K562 treated with DMSO at 1 percent for 24 hours (cell line): Measurements from ENCODE around the gene NIPSNAP2. TPM values are rescaled to one million over a fixed set of nuclear protein-coding genes. Genes with fewer than 3 reads are reported as not detected.

ENCODE experiments used
- total RNA-seq: library from RNA; unstranded; fragments of 300-600 nt; gene quantifications from 2 replicates; pipeline ENCODE4 v1.2.3, GENCODE V29; 2022; ENCODE audit warnings: low read depth; ENCODE audit not compliant: insufficient read depth

Gene NIPSNAP2
- total RNA-seq = 32.6 and 37.6 TPM in 2 replicates

GRCh38 chr7:55964261-55965099 is at the start of gene NIPSNAP2:
Gene NIPSNAP2 (plus strand): TSS chr7:55964585. CDS start chr7:55964610, 25 bp downstream.

DNA sequence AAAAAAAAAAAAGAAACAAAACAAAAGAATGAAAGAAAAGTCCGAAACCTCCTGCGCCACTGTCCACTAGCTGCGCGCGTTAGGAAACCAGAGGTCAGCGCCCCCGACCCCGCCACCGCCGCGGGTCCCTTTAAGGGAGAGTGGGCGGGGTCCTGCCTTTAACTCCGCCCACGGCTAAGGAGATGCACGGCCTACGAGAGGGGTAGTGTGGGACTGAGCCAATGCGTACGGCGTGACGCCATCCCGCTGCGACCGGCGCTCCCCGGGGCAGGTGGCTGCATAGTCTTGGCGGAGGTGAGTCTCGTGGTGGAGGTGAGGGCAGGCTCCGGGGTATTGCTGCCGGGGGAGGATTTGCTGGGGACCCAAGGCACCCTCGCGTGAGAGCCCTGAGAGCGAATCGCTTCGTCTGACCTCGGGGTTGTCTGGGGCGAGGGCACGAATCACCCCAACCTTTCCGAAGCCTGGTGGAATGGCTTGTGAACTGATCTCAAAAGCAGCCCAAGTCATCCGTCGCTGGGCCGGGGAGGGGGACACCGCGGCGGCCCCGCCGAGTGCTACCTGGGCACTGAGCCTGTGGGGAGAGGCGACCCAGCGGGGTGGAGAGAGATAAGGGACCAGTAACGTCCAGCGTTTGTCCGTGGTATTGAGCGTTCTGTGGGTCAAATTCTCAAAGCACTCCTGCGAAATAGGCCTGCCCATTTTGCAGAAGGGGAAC is 12.6 kb upstream of the NIPSNAP2 start, which contains the start of gene MRPS17:
Gene MRPS17 (plus strand): TSS at position 241 of the 715 bp plus-strand sequence. CDS start 1,319 bp downstream, outside the sequence.

Other genes with a start within 250 kb of the NIPSNAP2 start
- gene SEPTIN14, start 101.8 kb upstream of the NIPSNAP2 start, total RNA-seq = 0.06 and 0.21 TPM in 2 replicates
- gene ZNF713, start 77.1 kb upstream of the NIPSNAP2 start, total RNA-seq = 1.0 and 1.7 TPM in 2 replicates
- gene MRPS17, start 12.7 kb upstream of the NIPSNAP2 start, total RNA-seq = 4.8 and 5.7 TPM in 2 replicates
- gene PSPH, start 86.9 kb downstream of the NIPSNAP2 start, total RNA-seq = 36.6 and 37.2 TPM in 2 replicates
- 113 and 131 TPM in 2 replicates for gene CCT6A, start 87.2 kb downstream of the NIPSNAP2 start, total RNA-seq
- gene SUMF2, start 99.7 kb downstream of the NIPSNAP2 start, total RNA-seq = 81.8 and 84.3 TPM in 2 replicates
- gene PHKG1, start 128.4 kb downstream of the NIPSNAP2 start, total RNA-seq = 1.7 and 2.3 TPM in 2 replicates
- 890 and 981 TPM in 2 replicates for gene CHCHD2, start 141.9 kb downstream of the NIPSNAP2 start, total RNA-seq
- not detected in 2 replicates for gene NUPR2, start 151.8 kb downstream of the NIPSNAP2 start, total RNA-seq